Panc1 (cell line): ENCODE measurements around the gene SIK3. TPM values are rescaled to one million over a fixed set of nuclear protein-coding genes. Genes with fewer than 3 reads are reported as not detected.

Source experiments
- ATAC-seq: fragments of 200-7000 bp; cut with Tn5 transposase; 2 replicates; pipeline ENCODE4 v1.9.1; 2020; ENCODE audit warnings: mild to moderate bottlenecking, moderate library complexity
- BruUV-seq: library from RNA; stranded (reverse); fragments of 400-500 nt; replicated peaks from 2 replicates; lab custom pipeline; 2021; lab: Mats Ljungman, UMichigan
- CTCF ChIA-PET: fragments of 300-600 bp; sonication (Branson Sonifier 250); formaldehyde crosslinking; loops from one replicate; lab custom pipeline; 2022; ENCODE audit warnings: antibody characterized with exemption; lab: Charles Lee
- POLR2A ChIA-PET: fragments of 300-600 bp; sonication (Branson Sonifier 250); formaldehyde crosslinking; loops from one replicate; lab custom pipeline; 2022; ENCODE audit warnings: antibody characterized with exemption; lab: Charles Lee
- DNase-seq: peaks from one replicate; pipeline ENCODE4 v3.0.0-alpha.2; 2010; ENCODE audit warnings: low read depth, low spot score
- H3K27ac ChIP-seq: 2 replicates; pipeline ENCODE4 v1.5.1; 2011; ENCODE audit warnings: mild to moderate bottlenecking, low read length, inconsistent platforms
- H3K27me3 ChIP-seq: fragments of 200-500 bp; sonication (Bioruptor generic); 2 replicates; pipeline ENCODE4 v1.6.0; 2014; ENCODE audit warnings: low read length, inconsistent platforms; ENCODE audit not compliant: control insufficient read depth, insufficient read depth
- H3K36me3 ChIP-seq: fragments of 200-500 bp; sonication (Bioruptor generic); 2 replicates; pipeline ENCODE4 v1.5.1; 2014; ENCODE audit warnings: inconsistent platforms, mild to moderate bottlenecking, low read length, moderate library complexity; ENCODE audit not compliant: control insufficient read depth, insufficient read depth
- H3K4me1 ChIP-seq: 2 replicates; pipeline ENCODE4 v1.5.1; 2011; ENCODE audit warnings: inconsistent platforms, mild to moderate bottlenecking, low read length, moderate library complexity; ENCODE audit not compliant: control insufficient read depth, insufficient read depth
- H3K4me3 ChIP-seq, 2 experiments: 2 replicates each; pipeline ENCODE4 v1.5.1; 2011 to 2012; ENCODE audit warnings: low read depth in 2 of 2, low read length in 2 of 2, mild to moderate bottlenecking in 2 of 2, inconsistent platforms in 1 of 2, moderate library complexity in 1 of 2
- H3K9me3 ChIP-seq: fragments of 200-500 bp; sonication (Bioruptor generic); 2 replicates; pipeline ENCODE4 v1.5.1; 2014; ENCODE audit warnings: low read depth, mild to moderate bottlenecking, inconsistent platforms, low read length, moderate library complexity; ENCODE audit not compliant: control insufficient read depth, insufficient read depth
- CTCF ChIP-seq: fragments of 450-650 bp; IDR thresholded peaks from 2 replicates; pipeline ENCODE4 v1.5.1; 2017; ENCODE audit warnings: mild to moderate bottlenecking
- POLR2AphosphoS5 ChIP-seq: IDR thresholded peaks from 2 replicates; pipeline ENCODE4 v1.6.1; 2012; ENCODE audit warnings: mild to moderate bottlenecking, low read depth, low read length, moderate library complexity
- REST ChIP-seq, 2 experiments: IDR thresholded peaks; 2 replicates each; pipeline ENCODE4 v1.6.1; 2011 to 2012; ENCODE audit warnings: low read depth in 2 of 2, control low read depth in 1 of 2, low read length in 1 of 2, mild to moderate bottlenecking in 1 of 2, moderate library complexity in 1 of 2; ENCODE audit not compliant: insufficient read depth in 1 of 2
- SIN3A ChIP-seq: IDR thresholded peaks from 2 replicates; pipeline ENCODE4 v1.6.1; 2012; ENCODE audit warnings: low read depth, mild to moderate bottlenecking, low read length, moderate library complexity, borderline replicate concordance; ENCODE audit not compliant: insufficient read depth
- TCF7L2 ChIP-seq: IDR thresholded peaks from 2 replicates; pipeline ENCODE4 v1.6.1; 2011; ENCODE audit warnings: mild to moderate bottlenecking, low read depth, low read length, inconsistent platforms
- in situ Hi-C: cut with HindIII; loops from 2 replicates; pipeline ENCODE4 v1.10.0; 2016; ENCODE audit warnings: low sequenced_read_pairs, low pct_unique_long_range_greater_than_20kb
- intact Hi-C: fragments of 100-400 bp; cut with micrococcal nuclease; formaldehyde crosslinking; loops from one replicate; pipeline ENCODE4 v1.10.0; 2022; ENCODE audit not compliant: unreplicated experiment
- total RNA-seq: library from RNA; stranded (reverse); gene quantifications from one replicate; pipeline ENCODE4 v1.2.1, GENCODE V29; 2021; ENCODE audit not compliant: unreplicated experiment

The SIK3 gene
- total RNA-seq, 1 experiment from 2014 or later, result 39.7 TPM

GRCh38 chr11:117037975-117038350 is 60.3 kb downstream of the SIK3 start:
- no peak for ATAC-seq
- BruUV-seq, result no TSS peak
- in situ Hi-C loops, result no loop called here

GRCh38 chr11:117037279-117037974 is 60.8 kb downstream of the SIK3 start:
- intact Hi-C loops, result no loop called here
- in situ Hi-C loops, result no loop called here

More at GRCh38 chr11:117037975-117038350, 60.3 kb downstream of the SIK3 start:
- Histone ChIP-seq H3K27ac (no peak overlapping the region), H3K36me3 (no peaks in the 10 kb centered on the region), H3K4me1 (peaks cover 20% of the 10 kb centered on the region), H3K4me3 (no peak overlapping the region), H3K9me3 (no peaks in the 10 kb centered on the region), H3K27me3 (no peaks in the 10 kb centered on the region)
- TF ChIP-seq REST (IDR thresholded peaks at IDR 0.05; ENCODE audit: insufficient read depth in 1 of 2, low read depth in 2 of 2, low read length in 1 of 2) (no peak), SIN3A (no peak), CTCF (no peak)
- ChIA-PET POLR2A (no interaction called here), CTCF (interaction anchor here (0.6 kb wide), 1 partner anchor 101 kb away, joined by 3 read pairs; no protein-coding TSS in a partner anchor)
- DNase-seq, result no peak
- intact Hi-C loops, result no loop called here

More at GRCh38 chr11:117037279-117037974, 60.8 kb downstream of the SIK3 start:
- no peak for DNase-seq
- Histone ChIP-seq H3K36me3 (no peaks in the 10 kb centered on the region), H3K27me3 (no peaks in the 10 kb centered on the region), H3K4me1 (peaks cover 20% of the 10 kb centered on the region), H3K27ac (no peak overlapping the region), H3K9me3 (no peaks in the 10 kb centered on the region), H3K4me3 (no peak overlapping the region)
- no peak for TF ChIP-seq POLR2AphosphoS5
- no peak for TF ChIP-seq SIN3A
- no peak for TF ChIP-seq TCF7L2
- TF ChIP-seq CTCF, result no peak
- TF ChIP-seq REST (IDR thresholded peaks at IDR 0.05; ENCODE audit: insufficient read depth in 1 of 2, low read depth in 2 of 2, low read length in 1 of 2), result no peak
- BruUV-seq, result no TSS peak
- ChIA-PET CTCF (interaction anchor here (0.6 kb wide), 1 partner anchor 102 kb away, joined by 3 read pairs; no protein-coding TSS in a partner anchor), POLR2A (no interaction called here)
- ATAC-seq, result peak; percentile 64; the same call in 1 of the 2 replicates
